GM12878 (cell line): ENCODE data around the gene ERCC2. TPM values are rescaled to one million over a fixed set of nuclear protein-coding genes. Genes with fewer than 3 reads are reported as not detected.

Source experiments
- ATAC-seq: fragments of 200-7000 bp; cut with Tn5 transposase; 3 replicates; pipeline ENCODE4 v1.9.1; 2020; ENCODE audit warnings: mild to moderate bottlenecking, moderate library complexity
- BruUV-seq: library from RNA; stranded (reverse); fragments of 400-500 nt; replicated peaks from 2 replicates; lab custom pipeline; 2021; lab: Mats Ljungman, UMichigan
- CTCF ChIA-PET: fragments of 300-600 bp; sonication (Branson Sonifier 250); formaldehyde crosslinking; extraction: SDS; loops from one replicate; lab custom pipeline; 2021; ENCODE audit warnings: inconsistent platforms; lab: Yijun Ruan, JAX
- POLR2A ChIA-PET: fragments of 350-600 bp; formaldehyde crosslinking; extraction: SDS; loops from one replicate; lab custom pipeline; 2021; ENCODE audit warnings: inconsistent platforms; lab: Charles Lee
- RAD21 ChIA-PET: fragments of 300-600 bp; sonication (Branson Sonifier 250); formaldehyde crosslinking; loops from one replicate; lab custom pipeline; 2023; ENCODE audit warnings: antibody characterized with exemption; ENCODE audit not compliant: unreplicated experiment; lab: Charles Lee
- SMC1A ChIA-PET: fragments of 300-600 bp; sonication (Branson Sonifier 250); formaldehyde crosslinking; loops from one replicate; lab custom pipeline; 2023; ENCODE audit not compliant: unreplicated experiment, uncharacterized antibody; lab: Charles Lee
- DNase-seq: peaks from one replicate; pipeline ENCODE4 v3.0.0-alpha.2; 2011; ENCODE audit warnings: low read depth, low spot score
- FAIRE-seq: peaks from 3 replicates; lab custom pipeline; 2011; peaks lifted over from hg19 to GRCh38; lab: Jason Lieb, UNC
- H2AFZ ChIP-seq: 2 replicates; pipeline ENCODE4 v1.6.0; 2011; ENCODE audit warnings: low read depth, low read length, control low read depth; ENCODE audit not compliant: control insufficient read depth
- H3K27ac ChIP-seq: 2 replicates; pipeline ENCODE4 v1.5.1; 2011; ENCODE audit warnings: control low read depth; ENCODE audit not compliant: control insufficient read depth, insufficient read depth
- H3K27me3 ChIP-seq, 2 experiments: replicated peaks in 1 of 2; 2 replicates each; pipeline versions ENCODE4 v1.6.0 to v1.6.1; 2011; ENCODE audit warnings: low read length in 1 of 2; ENCODE audit not compliant: control insufficient read depth in 2 of 2, insufficient read depth in 2 of 2
- H3K36me3 ChIP-seq, 2 experiments: 2 replicates each; pipeline ENCODE4 v1.5.1; 2011; ENCODE audit warnings: low read length in 1 of 2; ENCODE audit not compliant: control insufficient read depth in 2 of 2, insufficient read depth in 2 of 2
- H3K4me1 ChIP-seq: 2 replicates; pipeline ENCODE4 v1.6.1; 2011; ENCODE audit warnings: mild to moderate bottlenecking, low read length, moderate library complexity, mixed read lengths; ENCODE audit not compliant: control insufficient read depth, insufficient read depth
- H3K4me2 ChIP-seq: 2 replicates; pipeline ENCODE4 v1.6.0; 2011; ENCODE audit warnings: control low read depth; ENCODE audit not compliant: control insufficient read depth, insufficient read depth
- H3K4me3 ChIP-seq: fragments of 200-600 bp; sonication (generic); 2 replicates; pipeline ENCODE4 v1.5.1; 2016
- H3K79me2 ChIP-seq: 2 replicates; pipeline ENCODE4 v1.6.0; 2011; ENCODE audit warnings: low read length; ENCODE audit not compliant: control insufficient read depth, insufficient read depth
- H3K9ac ChIP-seq: 2 replicates; pipeline ENCODE4 v1.8.0; 2011; ENCODE audit warnings: low read length, control low read depth, mixed read lengths; ENCODE audit not compliant: control insufficient read depth, insufficient read depth
- H3K9me3 ChIP-seq: replicated peaks from 3 replicates; pipeline ENCODE4 v1.5.1; 2011; ENCODE audit warnings: mild to moderate bottlenecking, low read length; ENCODE audit not compliant: control insufficient read depth, insufficient read depth
- H4K20me1 ChIP-seq: 2 replicates; pipeline ENCODE4 v1.6.0; 2011; ENCODE audit not compliant: control insufficient read depth, insufficient read depth
- FOXM1 ChIP-seq: IDR thresholded peaks from 2 replicates; pipeline ENCODE4 v1.6.1; 2012; ENCODE audit warnings: low read depth, mild to moderate bottlenecking, inconsistent platforms, low read length, moderate library complexity
- MEF2A ChIP-seq: IDR thresholded peaks from 2 replicates; pipeline ENCODE4 v1.6.1; 2011; ENCODE audit warnings: low read depth, mild to moderate bottlenecking, low read length, moderate library complexity; ENCODE audit not compliant: insufficient read depth
- SREBF1 ChIP-seq: IDR thresholded peaks from 2 replicates; pipeline ENCODE4 v1.6.1; 2012; ENCODE audit warnings: mild to moderate bottlenecking, low read length
- WGBS: methylation state at CpG from one replicate; pipeline ENCODE4 v1.1.6; 2016; ENCODE audit warnings: low lambda C conversion rate; ENCODE audit not compliant: insufficient replicate concordance, insufficient coverage; ENCODE audit errors: missing lambda C conversion rate; 5-methylcytosine and 5-hydroxymethylcytosine counted together
- in situ Hi-C: fragments of 300-500 bp; cut with MboI; formaldehyde crosslinking; loops from 9 replicates; pipeline ENCODE4 v1.14.3; 2018; ENCODE audit warnings: mixed read lengths
- intact Hi-C: fragments of 100-400 bp; cut with micrococcal nuclease; formaldehyde crosslinking; loops from one replicate; pipeline ENCODE4 v1.14.2; 2022; ENCODE audit not compliant: unreplicated experiment
- polyA plus RNA-seq, 11 experiments: library from polyadenylated mRNA; depleted of rRNA in 4 of 11; unstranded in 6 of 11; stranded (reverse) in 5 of 11; fragments of >200 nt; fragmentation: Nextera tagmentation in 4 of 11; fragmentation: Illumina TruSeq in 1 of 11; extraction: Ambion mirVana in 4 of 11; extraction: Trizol in 1 of 11; gene quantifications; 1 replicate in 1 of 11; 2 replicates in 10 of 11; pipeline versions ENCODE4 v1.2.1 to v1.2.3, GENCODE V29; 2011 to 2016; ENCODE audit warnings: inconsistent platforms in 2 of 11, missing spikeins in 2 of 11, low read depth in 1 of 11
- total RNA-seq, 4 experiments: library from RNA; depleted of rRNA in 3 of 4; stranded (reverse); fragments of >200 nt in 3 of 4; fragmentation: Illumina TruSeq in 1 of 4; extraction: Trizol in 1 of 4; gene quantifications; 2 replicates each; pipeline versions ENCODE4 v1.2.1 to v1.2.3, GENCODE V29; 2013 to 2021
- TF ChIP-seq, protein P1 (sequence below): IDR thresholded peaks from 2 replicates; pipeline ENCODE4 v1.6.1; 2012; ENCODE audit warnings: mild to moderate bottlenecking, low read depth, low read length

ERCC2 gene
- total and polyA plus RNA-seq, 10 of the 15 experiments (the other 5 are each of a cell fraction or from before 2014, with no cell fraction given), result 1.3 to 40.1 (median 15.6) TPM

DNA sequence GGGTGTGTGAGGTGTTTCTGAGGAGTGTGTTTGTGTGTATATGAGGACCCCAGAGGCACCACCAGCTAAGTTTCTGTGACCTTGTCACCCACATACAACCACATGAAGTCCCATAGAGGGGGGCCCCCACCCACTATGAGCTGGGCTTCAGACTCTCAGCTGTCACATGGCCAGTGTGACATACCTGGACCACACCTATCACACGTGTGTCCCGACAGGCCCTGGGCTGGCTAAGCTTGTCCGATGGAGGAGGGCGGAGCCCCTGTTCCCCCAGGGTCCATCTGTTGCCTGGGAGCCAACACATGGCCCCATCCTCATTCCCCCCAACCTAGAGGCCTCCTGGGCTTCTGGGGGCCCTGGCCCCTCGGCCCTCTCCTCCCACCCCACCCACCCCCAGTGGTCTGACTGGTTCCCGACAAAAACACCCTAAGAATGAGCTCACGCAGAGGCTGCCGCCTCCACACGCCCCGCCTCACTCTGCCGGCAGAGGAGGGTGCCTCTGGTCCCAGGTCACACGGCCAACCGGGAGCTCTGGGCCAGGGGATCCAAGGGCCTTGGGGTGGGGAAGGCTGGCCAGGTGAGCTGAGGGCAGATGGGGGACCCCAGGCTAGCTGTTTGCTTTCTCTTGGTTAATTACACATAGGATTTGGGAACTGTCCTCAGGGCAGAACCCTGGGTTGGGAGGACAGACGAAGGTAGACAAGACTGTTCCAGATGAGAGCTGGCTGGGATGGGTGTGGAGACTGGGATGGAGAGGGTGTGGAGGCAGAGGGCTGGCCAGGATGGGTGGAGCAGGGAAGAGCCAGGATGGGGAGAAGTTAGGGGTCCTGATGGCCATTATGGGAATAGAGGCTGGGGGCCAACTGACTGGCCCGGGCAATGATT is 25.5 kb downstream of the ERCC2 start:
- FAIRE-seq, result no peak
- Histone ChIP-seq H3K4me2 (no peak overlapping the region), H3K36me3 (no peaks in the 10 kb centered on the region), H3K9me3 (no peaks in the 10 kb centered on the region), H3K4me1 (0 out of 2 replicates have a peak, but pooled peaks cover 3% of the 10 kb centered on the region), H3K9ac (no peak overlapping the region), H3K79me2 (no peaks in the 10 kb centered on the region), H3K27ac (no peak overlapping the region), H2AFZ (no peak overlapping the region), H3K27me3 (0 out of 4 replicates have a peak, but pooled peaks cover 0 to 1% of the 10 kb centered on the region in 2 experiments), H4K20me1 (no peaks in the 10 kb centered on the region), H3K4me3 (no peak overlapping the region)
- ATAC-seq, result no peak
- SMC1A ChIA-PET, result no interaction called here
- RAD21 ChIA-PET, result interaction anchor here (0.7 kb wide), 1 partner anchor 214 kb away, joined by 3 read pairs; no protein-coding TSS in a partner anchor
- 59% methylated on average over 7 of the region's 15 CpGs for WGBS
- CTCF ChIA-PET, result interaction anchor here (0.5 kb wide), 1 partner anchor 613 kb away, joined by 3 read pairs; no protein-coding TSS in a partner anchor
- POLR2A ChIA-PET, result no interaction called here
- no peak for TF ChIP-seq SREBF1
- TF ChIP-seq, protein P1, sequence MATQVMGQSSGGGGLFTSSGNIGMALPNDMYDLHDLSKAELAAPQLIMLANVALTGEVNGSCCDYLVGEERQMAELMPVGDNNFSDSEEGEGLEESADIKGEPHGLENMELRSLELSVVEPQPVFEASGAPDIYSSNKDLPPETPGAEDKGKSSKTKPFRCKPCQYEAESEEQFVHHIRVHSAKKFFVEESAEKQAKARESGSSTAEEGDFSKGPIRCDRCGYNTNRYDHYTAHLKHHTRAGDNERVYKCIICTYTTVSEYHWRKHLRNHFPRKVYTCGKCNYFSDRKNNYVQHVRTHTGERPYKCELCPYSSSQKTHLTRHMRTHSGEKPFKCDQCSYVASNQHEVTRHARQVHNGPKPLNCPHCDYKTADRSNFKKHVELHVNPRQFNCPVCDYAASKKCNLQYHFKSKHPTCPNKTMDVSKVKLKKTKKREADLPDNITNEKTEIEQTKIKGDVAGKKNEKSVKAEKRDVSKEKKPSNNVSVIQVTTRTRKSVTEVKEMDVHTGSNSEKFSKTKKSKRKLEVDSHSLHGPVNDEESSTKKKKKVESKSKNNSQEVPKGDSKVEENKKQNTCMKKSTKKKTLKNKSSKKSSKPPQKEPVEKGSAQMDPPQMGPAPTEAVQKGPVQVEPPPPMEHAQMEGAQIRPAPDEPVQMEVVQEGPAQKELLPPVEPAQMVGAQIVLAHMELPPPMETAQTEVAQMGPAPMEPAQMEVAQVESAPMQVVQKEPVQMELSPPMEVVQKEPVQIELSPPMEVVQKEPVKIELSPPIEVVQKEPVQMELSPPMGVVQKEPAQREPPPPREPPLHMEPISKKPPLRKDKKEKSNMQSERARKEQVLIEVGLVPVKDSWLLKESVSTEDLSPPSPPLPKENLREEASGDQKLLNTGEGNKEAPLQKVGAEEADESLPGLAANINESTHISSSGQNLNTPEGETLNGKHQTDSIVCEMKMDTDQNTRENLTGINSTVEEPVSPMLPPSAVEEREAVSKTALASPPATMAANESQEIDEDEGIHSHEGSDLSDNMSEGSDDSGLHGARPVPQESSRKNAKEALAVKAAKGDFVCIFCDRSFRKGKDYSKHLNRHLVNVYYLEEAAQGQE, result no peak
- TF ChIP-seq FOXM1, result no peak
- no peak for TF ChIP-seq MEF2A
- DNase-seq, result no peak
- BruUV-seq, result no TSS peak
- intact Hi-C loops, result no loop called here
- in situ Hi-C loops, result no loop called here
